ENCODE measurements around the gene ARHGEF11. TPM values are rescaled to one million over a fixed set of nuclear protein-coding genes. Genes with fewer than 3 reads are reported as not detected.
"Not testable (repeated sequence)": the region's sequence is repeated elsewhere in the genome, so short reads cannot be mapped to it uniquely, and the experiment has no call there.

The ARHGEF11 gene
- total and polyA plus RNA-seq, 9 of the 15 experiments (the other 6 are each of a cell fraction or from before 2014, with no cell fraction given) = 0.14 to 15.5 (median 9.0) TPM

DNA sequence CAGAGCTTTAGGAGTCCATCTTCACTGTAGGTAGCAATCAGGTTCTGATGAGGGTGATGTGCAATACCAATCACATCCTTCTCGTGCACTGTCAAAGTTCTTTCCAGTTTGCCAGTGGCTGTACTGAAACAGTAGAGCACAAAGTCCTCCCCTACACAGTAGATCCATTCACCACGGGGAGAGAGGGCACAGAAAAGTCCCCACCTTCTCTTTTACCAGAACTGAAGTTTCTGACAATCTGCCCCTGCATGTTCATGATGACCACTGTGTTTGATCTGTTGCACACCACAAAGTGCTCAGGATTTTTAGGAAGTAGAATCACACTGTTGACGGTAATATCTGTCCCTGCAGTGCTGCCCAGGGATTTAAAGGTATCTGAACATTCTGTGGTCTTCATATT lies 13.7 kb upstream of the ARHGEF11 start:
- CTCF ChIA-PET (ENCODE audit: low intra/inter-chr PET ratio); H3K36me3 ChIP-seq (ENCODE audit: control insufficient read depth, insufficient read depth, low read length); H3K9ac ChIP-seq (ENCODE audit: insufficient read depth in 1 of 2, low read depth in 2 of 2, low read length in 2 of 2); H3K27ac ChIP-seq (ENCODE audit: extremely low read depth, low read depth, low read length); DNase-seq (ENCODE audit: extremely low read depth in 1 of 4, low spot score in 3 of 4); H3K9me3 ChIP-seq (replicated peaks; ENCODE audit: control insufficient read depth, insufficient read depth, low read depth, low read length); H3K27me3 ChIP-seq (ENCODE audit: control insufficient read depth in 2 of 2, insufficient read depth in 2 of 2, low read length in 2 of 2); H4K20me1 ChIP-seq (replicated peaks; ENCODE audit: control insufficient read depth, insufficient read depth, low read length); H3K79me2 ChIP-seq (ENCODE audit: control insufficient read depth, insufficient read depth, low read length); intact Hi-C loops (cut with micrococcal nuclease); H3K4me2 ChIP-seq (ENCODE audit: insufficient read depth, low read length); BruUV-seq (replicated peaks); in situ Hi-C loops (cut with MboI); H3K4me3 ChIP-seq; FAIRE-seq; H3K4me1 ChIP-seq (replicated peaks in 1 of 2; ENCODE audit: control insufficient read depth in 2 of 2, insufficient read depth in 2 of 2, low read length in 2 of 2); ATAC-seq; H3K9me1 ChIP-seq (ENCODE audit: control insufficient read depth, insufficient read depth, low read length): not testable (repeated sequence)
- POLR2A ChIA-PET = interaction anchor here (0.7 kb wide), 1 partner anchor 29 kb away, joined by 3 read pairs; no protein-coding TSS in a partner anchor
- peak overlapping the region; percentile 34; the same call in 1 of the 2 replicates for H2AFZ ChIP-seq (ENCODE audit: low read depth, low read length)
- WGBS (ENCODE audit: insufficient coverage, low coverage, missing lambda C conversion rate) = 6% methylated on average over 3 of the region's 3 CpGs

- WGBS (ENCODE audit: insufficient coverage, low coverage, missing lambda C conversion rate) = 0% methylated on average over 1 of the region's 1 CpG
- Histone ChIP-seq H4K20me1 (replicated peaks; ENCODE audit: control insufficient read depth, insufficient read depth, low read length) (no peaks in the 10 kb centered on the region), H3K27me3 (ENCODE audit: control insufficient read depth in 2 of 2, insufficient read depth in 2 of 2, low read length in 2 of 2) (no peaks in the 10 kb centered on the region; a peak in 2 of 5 replicates), H3K27ac (ENCODE audit: extremely low read depth, low read depth, low read length) (no peak overlapping the region), H3K4me3 (no peak overlapping the region), H3K79me2 (ENCODE audit: control insufficient read depth, insufficient read depth, low read length) (no peaks in the 10 kb centered on the region), H2AFZ (ENCODE audit: low read depth, low read length) (no peak overlapping the region), H3K9me3 (replicated peaks; ENCODE audit: control insufficient read depth, insufficient read depth, low read depth, low read length) (no peaks in the 10 kb centered on the region), H3K4me2 (ENCODE audit: insufficient read depth, low read length) (no peak overlapping the region), H3K4me1 (replicated peaks in 1 of 2; ENCODE audit: control insufficient read depth in 2 of 2, insufficient read depth in 2 of 2, low read length in 2 of 2) (no peaks in the 10 kb centered on the region), H3K9me1 (ENCODE audit: control insufficient read depth, insufficient read depth, low read length) (no peaks in the 10 kb centered on the region), H3K36me3 (ENCODE audit: control insufficient read depth, insufficient read depth, low read length) (no peaks in the 10 kb centered on the region), H3K9ac (ENCODE audit: insufficient read depth in 1 of 2, low read depth in 2 of 2, low read length in 2 of 2) (no peak overlapping the region)
- intact Hi-C loops (cut with micrococcal nuclease) (no loop called here), in situ Hi-C loops (cut with MboI) (no loop called here)
- DNase-seq (ENCODE audit: extremely low read depth in 1 of 4, low spot score in 3 of 4) (no peak), FAIRE-seq (no peak), ATAC-seq (no peak)
- POLR2A ChIA-PET = no interaction called here
- CTCF ChIA-PET (ENCODE audit: low intra/inter-chr PET ratio) = no interaction called here
- BruUV-seq (replicated peaks) = no TSS peak
- TF ChIP-seq, protein P1, sequence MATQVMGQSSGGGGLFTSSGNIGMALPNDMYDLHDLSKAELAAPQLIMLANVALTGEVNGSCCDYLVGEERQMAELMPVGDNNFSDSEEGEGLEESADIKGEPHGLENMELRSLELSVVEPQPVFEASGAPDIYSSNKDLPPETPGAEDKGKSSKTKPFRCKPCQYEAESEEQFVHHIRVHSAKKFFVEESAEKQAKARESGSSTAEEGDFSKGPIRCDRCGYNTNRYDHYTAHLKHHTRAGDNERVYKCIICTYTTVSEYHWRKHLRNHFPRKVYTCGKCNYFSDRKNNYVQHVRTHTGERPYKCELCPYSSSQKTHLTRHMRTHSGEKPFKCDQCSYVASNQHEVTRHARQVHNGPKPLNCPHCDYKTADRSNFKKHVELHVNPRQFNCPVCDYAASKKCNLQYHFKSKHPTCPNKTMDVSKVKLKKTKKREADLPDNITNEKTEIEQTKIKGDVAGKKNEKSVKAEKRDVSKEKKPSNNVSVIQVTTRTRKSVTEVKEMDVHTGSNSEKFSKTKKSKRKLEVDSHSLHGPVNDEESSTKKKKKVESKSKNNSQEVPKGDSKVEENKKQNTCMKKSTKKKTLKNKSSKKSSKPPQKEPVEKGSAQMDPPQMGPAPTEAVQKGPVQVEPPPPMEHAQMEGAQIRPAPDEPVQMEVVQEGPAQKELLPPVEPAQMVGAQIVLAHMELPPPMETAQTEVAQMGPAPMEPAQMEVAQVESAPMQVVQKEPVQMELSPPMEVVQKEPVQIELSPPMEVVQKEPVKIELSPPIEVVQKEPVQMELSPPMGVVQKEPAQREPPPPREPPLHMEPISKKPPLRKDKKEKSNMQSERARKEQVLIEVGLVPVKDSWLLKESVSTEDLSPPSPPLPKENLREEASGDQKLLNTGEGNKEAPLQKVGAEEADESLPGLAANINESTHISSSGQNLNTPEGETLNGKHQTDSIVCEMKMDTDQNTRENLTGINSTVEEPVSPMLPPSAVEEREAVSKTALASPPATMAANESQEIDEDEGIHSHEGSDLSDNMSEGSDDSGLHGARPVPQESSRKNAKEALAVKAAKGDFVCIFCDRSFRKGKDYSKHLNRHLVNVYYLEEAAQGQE (IDR thresholded peaks at IDR 0.05; ENCODE audit: borderline replicate concordance) = no peak
- TF ChIP-seq, protein P1 (CRISPR knock-in tag; IDR thresholded peaks at IDR 0.05; ENCODE audit: low read depth) = no peak
- TF ChIP-seq CEBPG (CRISPR knock-in tag; IDR thresholded peaks at IDR 0.05) = no peak
- peak; percentile 17 to 60; a peak in 2 of 4 replicates for TF ChIP-seq CEBPG (tag; conservative IDR thresholded peaks at IDR 0.05 in 1 of 2, IDR thresholded peaks at IDR 0.05 in 1 of 2)
Observed at GRCh38 chr1:157056269-157056668, 10.7 kb upstream of the ARHGEF11 start.

All from K562 (cell line).